Activated naive CD4-positive, alpha-beta T cell treated with anti-CD3 and anti-CD28 coated beads, Interleukin-2, amount 50 U/mL, for 16 hours (primary cell): ENCODE results near the gene EMILIN1.

Source experiments
- DNase-seq: peaks from one replicate; pipeline ENCODE4 v3.0.0-alpha.2; 2020

EMILIN1 gene

DNA sequence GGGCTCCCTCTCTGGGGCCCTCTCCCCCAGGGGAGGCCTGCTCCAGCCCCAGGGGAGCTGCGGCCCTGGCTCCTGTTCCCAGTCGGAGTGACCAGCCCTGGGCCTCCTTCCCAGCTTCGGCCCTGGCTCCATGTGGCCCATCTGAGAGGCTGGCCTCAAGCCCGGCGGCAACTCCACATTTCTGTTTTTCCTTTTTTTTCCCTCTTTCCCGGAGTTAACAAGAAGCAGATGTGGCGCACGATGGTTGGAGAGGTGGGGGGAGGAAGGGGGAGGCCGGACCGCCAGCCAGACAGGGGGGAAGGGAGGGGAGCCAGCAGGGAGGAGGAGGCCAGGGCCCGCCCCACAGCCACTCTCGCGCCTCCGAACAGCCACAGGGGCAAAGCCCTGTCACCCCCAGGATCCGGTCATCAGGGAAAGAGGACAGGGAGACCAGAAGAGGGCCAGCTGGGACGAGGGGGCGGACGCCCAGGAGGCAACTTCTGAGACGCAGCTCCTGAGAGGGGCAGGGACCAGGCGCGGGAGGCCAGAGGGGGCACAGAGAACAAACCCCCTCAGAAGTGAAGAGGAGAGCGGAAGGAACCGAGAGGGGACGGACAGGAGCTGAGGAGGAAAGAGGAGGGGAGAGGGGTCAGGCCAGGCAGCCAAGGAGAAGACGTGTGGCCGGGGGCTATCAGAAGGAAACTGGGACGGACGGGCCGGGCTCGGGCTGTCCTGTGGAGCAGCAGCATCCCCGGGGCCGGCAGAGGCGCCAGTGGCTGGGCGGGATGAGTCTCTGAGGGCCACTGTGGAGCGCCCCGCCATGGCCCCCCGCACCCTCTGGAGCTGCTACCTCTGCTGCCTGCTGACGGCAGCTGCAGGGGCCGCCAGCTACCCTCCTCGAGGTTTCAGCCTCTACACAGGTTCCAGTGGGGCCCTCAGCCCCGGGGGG is at the start of gene EMILIN1:
Gene EMILIN1, plus strand, starts transcription at position 349 of the 928 bp plus-strand sequence. Its CDS starts 451 bp downstream, at position 800.
- DNase-seq = no peak

DNA sequence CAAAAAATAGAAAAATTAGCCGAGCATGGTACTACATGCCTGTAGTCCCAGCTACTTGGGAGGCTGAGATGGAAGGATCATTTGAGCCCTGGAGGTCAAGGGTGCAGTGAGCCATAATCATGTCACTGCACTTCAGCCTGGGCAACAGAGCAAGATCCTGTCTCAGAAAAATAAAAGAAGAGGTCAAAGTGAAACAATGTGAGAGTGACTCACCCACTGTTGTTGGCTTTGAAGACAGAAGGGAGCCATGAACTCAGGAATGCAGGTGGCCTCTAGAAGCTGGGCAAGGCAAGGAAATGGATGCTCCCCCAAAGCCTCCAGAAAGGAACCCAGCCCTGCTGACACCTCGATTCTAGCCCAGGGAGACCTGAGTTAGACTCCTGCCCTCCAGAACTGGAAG is 49.4 kb upstream of the EMILIN1 start:
- DNase-seq = no peak

GRCh38 chr2:27032495-27033252 is 45.7 kb upstream of the EMILIN1 start, which contains the start of gene TMEM214:
Gene TMEM214, plus strand, starts transcription at chr2:27032965. Its CDS starts 51 bp downstream, at chr2:27033016.
- DNase-seq = peak; percentile 78

DNA sequence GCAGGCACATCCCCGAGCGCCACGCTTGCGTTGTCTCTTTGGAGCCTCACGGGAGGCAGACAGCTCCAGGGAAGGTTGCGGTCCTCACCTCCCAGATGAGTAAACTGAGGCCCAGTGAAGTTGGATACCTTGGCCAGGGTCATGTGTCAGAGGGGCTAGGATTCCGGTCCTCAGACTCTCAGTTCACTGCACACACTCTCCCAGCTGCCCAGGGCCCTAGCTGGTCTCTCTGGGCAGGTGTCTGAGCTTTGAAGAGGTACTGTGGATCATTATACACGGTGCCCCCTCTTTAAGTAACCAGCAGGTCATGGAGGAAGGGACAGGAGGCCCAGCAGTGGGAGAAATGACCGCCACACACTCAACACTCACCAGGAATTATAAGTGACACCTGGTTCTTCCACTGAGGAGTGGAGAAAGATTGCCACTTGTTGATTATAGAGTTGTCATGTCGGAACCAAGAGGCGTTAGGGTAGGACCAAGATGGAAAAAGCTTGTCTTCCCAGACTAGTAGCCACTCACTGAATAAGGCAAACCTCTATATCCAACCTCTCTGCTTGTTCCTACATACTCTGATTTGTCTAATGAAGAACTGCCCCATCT is 45.1 kb upstream of the EMILIN1 start:
- no peak for DNase-seq

DNA sequence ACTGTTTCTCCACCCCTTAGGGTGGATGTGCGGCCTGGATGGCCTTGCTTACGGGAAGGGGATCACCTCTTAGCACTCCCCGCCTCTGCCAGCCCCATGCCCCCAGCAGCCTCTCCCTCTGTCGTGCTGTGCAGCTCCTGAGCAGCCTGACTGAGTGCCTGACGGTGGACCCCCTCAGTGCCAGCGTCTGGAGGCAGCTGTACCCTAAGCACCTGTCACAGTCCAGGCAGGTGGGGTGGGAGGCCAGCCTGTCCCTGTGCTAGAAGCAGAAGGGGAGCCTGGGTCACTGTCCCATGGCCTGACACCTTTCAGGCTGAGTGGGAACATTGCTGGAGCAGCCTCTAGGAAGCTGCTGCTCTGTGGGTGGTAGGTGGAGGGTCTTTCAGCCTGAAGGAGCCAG is 40.4 kb upstream of the EMILIN1 start:
- DNase-seq = no peak

- DNase-seq = no peak
These were observed 39.6 kb upstream of the EMILIN1 start for GRCh38 chr2:27038631-27039339.

- no peak for DNase-seq
These were observed 39.0 kb upstream of the EMILIN1 start for GRCh38 chr2:27039426-27039825.

- no peak for DNase-seq
These were observed 38.5 kb upstream of the EMILIN1 start for GRCh38 chr2:27039871-27040270.

- DNase-seq = no peak
These were observed 38.1 kb upstream of the EMILIN1 start for GRCh38 chr2:27040282-27040681.

GRCh38 chr2:27041752-27042151 is 36.7 kb upstream of the EMILIN1 start:
- no peak for DNase-seq

GRCh38 chr2:27042159-27042661 is 36.2 kb upstream of the EMILIN1 start:
- no peak for DNase-seq

DNA sequence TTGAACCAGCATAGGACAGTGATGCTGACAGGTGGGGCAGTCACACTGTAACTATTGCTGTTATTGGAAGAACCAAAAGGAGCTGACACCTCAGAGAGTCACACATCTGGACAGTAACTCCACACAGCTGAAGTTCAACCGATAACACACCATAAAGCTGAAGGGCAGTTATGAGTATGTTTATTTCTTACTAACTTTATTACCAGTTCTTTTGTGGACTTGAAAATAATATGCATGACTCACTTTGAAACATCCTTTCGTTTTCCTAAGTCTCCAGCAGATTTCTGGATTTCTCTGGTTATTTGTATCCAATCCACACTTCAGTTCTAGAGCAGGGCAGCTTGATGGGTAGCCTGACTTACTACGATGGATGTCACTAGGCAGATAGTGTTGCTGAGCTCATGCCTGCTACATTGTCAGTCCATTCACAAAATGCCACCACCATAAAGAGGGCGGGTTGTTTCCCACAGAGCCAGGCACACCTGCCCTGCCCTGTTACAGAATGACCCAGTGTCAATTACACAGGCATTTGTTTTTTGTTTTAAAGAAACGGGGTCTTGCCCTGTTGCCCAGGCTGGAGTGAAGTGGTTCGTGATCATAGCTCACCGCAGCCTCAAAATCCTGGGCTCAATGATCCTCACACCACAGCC is 35.3 kb upstream of the EMILIN1 start:
- no peak for DNase-seq

DNA sequence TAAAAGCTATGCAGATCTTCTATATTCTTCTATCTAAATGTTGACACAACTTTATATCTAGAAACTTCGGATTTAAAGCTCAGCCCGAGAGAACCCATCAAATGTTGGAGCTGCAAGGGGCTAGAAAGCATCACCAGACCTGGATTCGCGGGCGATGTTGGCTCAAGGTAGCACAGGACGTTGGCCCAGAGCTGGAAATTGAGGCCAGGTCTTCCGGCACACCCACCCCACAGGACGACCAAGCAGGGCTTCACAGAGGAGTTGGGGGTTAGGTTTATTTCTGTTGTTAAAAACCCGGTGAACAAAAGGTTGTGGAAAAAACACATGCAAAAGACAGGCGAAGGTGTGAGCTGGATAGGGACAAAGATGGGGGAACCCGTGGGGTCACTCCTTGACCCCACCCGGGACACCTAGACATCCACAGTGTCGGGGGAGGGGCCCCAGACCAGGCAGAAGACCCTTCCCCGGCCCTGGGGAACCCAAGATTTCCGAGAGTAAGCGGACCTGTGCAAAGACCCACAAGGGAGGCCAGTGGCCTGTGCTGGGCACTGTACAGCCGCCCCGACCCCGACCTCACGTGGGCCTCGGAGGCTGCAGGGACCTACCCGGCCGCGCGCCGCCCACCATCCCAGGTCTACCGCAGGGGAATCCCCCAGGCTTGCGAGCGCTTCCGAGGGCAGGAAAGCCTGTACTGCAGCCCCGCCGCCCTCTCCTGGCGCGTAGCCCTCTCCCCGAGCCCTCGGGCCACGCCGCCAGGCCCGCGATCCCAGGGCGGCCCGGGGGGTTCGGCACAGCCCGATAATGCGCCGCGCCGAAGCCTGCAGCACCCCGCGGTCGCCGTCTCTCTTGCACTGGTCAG is 28.8 kb upstream of the EMILIN1 start:
- peak; percentile 72 for DNase-seq

DNA sequence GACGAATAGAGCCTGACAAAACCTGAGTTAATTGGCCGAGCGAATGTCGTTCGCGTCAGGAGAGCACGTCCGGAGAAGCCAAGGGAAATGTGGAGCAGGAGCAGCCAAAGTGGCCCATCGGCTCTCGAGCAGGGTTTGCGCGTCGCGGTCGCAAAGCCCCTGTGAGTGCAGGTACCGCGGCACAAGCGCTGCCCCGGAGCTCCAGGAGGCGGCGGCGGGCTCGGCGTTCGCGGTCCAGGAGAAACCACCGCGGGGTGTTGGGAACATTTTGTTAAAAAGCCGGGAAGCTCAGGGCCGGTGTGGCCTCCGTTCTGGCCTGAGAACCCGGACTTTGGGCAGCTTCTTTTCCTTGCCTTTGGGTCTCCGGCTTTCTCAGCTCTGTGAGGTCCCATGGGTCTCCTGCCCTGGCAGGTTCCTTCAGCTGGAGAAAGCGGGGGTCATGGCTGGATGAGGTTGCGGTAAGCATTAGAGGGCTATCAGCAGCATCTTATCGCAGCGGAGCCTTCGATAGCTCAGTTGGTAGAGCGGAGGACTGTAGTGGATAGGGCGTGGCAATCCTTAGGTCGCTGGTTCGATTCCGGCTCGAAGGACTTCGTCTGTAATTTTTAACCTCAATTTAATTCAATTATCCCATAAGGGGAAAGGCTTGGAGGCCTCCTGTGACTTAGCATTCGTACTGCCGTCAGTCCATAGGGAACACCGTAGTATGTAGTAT is 28.0 kb upstream of the EMILIN1 start:
- DNase-seq = peak; percentile 85

DNA sequence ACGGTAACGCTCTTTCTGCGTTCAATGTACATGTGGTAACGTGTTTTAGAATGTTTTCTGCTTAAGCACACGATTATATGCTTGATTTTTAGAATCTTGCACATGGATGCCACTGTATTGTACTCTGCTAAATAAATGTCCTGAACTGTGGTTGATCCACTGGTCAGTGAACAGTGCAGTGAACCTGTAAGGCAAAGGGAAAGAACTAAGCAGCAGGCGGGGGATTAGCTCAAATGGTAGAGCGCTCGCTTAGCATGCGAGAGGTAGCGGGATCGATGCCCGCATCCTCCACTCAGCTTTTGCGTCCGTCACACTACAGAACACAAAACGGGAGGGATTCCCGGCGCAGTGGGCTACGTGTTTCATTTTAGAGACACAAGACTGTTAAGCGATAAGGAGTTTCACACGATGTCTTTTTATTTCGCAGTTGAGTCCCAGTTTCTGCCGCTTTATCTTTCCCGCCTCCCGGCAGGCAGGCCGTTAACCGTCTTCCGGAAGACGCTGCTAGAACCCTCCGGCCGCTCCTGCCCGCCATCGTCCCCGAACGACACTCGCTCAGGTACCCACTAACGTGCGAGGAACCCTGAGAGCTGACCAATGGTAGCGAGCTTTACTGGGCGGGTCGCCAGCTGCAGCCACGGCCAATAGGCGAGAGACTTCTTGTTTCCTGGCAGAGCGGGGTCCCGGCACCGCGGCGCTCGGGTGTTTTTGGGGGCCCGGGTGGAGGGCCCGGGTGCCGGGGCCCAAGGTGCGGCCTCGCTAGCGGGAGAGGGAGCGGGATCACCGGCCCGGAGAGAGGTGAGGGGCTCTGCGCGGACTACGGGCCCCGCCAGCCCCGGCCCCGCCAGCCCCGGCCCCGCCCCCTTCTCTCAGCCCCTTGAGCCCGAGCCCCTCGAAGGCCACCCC is 27.2 kb upstream of the EMILIN1 start, which contains the start of gene AGBL5:
Gene AGBL5, plus strand, starts transcription at position 673 of the 906 bp plus-strand sequence. CDS start 1,291 bp downstream, outside the sequence.
- peak; percentile 94 for DNase-seq

DNA sequence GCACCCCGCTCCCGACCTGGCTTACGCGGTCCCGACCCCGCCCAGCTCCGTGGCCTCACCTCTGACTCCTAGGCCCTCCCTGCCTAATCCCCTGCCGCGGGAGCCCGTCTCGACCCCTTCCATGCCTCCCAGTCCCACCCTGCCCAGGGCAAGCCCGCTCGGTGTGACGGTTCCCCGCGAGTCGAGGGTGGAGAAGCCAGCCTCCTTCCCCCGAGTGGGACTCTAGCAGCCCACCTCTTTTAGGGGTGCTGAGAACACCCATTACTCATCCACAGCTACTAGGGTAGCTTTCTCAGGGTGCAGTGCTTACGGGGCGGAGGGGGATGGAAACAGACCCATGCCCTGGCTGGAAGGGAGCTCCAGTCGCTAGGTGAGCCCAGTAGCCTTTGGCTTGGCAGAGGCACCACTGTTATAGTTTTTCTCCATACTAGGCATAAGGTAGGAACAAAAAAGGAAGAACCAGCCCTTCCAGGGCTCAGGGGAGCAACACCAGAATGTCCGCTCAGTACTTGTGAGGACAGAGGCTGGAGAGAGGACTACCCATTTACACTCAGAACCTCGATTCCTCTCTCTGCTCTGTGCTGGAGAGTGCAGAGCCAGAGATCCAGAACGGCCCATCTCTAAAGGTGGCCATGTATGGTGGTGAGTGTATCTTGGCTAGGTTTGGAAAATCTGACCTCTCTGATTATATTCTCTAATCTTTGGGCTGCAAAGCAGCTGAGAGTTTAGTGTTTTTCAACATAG is 26.3 kb upstream of the EMILIN1 start:
- no peak for DNase-seq

- DNase-seq = no peak
These were observed 25.1 kb upstream of the EMILIN1 start for GRCh38 chr2:27053321-27053720.

- DNase-seq = no peak
These were observed 24.6 kb upstream of the EMILIN1 start for GRCh38 chr2:27053776-27054175.
